Esophagus squamous epithelium (tissue), 5 donors: ENCODE measurements around the gene MAGOHB. TPM values are rescaled to one million over a fixed set of nuclear protein-coding genes. Genes with fewer than 3 reads are reported as not detected.

Source experiments
- DNase-seq: peaks from one replicate; lab custom pipeline; 2025; lab: John Stamatoyannopoulos, UW
- H3K27ac ChIP-seq, 4 donors: fragments of 200-600 bp; sonication (generic); one replicate each; pipeline ENCODE4 v1.5.1; 2016 to 2019; ENCODE audit warnings: mild to moderate bottlenecking in 1 of 4
- H3K27me3 ChIP-seq, 4 donors: fragments of 200-600 bp; sonication (generic); 1 replicate in 3 of 4; 2 replicates in 1 of 4; pipeline versions ENCODE4 v1.5.1 to v1.6.0; 2017 to 2021; ENCODE audit warnings: antibody characterized with exemption in 1 of 4
- H3K36me3 ChIP-seq, 3 donors: fragments of 200-600 bp; sonication (generic); one replicate each; pipeline ENCODE4 v1.5.1; 2016 to 2019
- H3K4me1 ChIP-seq, 3 donors: fragments of 200-600 bp; sonication (generic); one replicate each; pipeline ENCODE4 v1.5.1; 2017 to 2019
- H3K4me3 ChIP-seq, 4 donors: fragments of 200-600 bp; sonication (generic); 1 replicate in 3 of 4; 2 replicates in 1 of 4; pipeline ENCODE4 v1.5.1; 2016 to 2019; ENCODE audit warnings: mild to moderate bottlenecking in 2 of 4, moderate library complexity in 1 of 4
- H3K9me3 ChIP-seq, 3 donors: fragments of 200-600 bp; sonication (generic); one replicate each; pipeline ENCODE4 v1.5.1; 2016 to 2019
- CTCF ChIP-seq, 6 experiments: fragments of 450-650 bp in 4 of 6; fragments of 200-600 bp in 2 of 6; sonication (generic) in 2 of 6; IDR thresholded peaks; one replicate each; pipeline ENCODE4 v1.5.1; 2016 to 2019; ENCODE audit warnings: antibody characterized with exemption in 6 of 6, mild to moderate bottlenecking in 4 of 6, moderate library complexity in 4 of 6
- POLR2A ChIP-seq, 4 donors: fragments of 450-650 bp; IDR thresholded peaks; one replicate each; pipeline ENCODE4 v1.6.1; 2017; ENCODE audit warnings: antibody characterized with exemption in 4 of 4, mild to moderate bottlenecking in 4 of 4, moderate library complexity in 3 of 4
- WGBS, 2 donors: methylation state at CpG; one replicate each; pipeline ENCODE4 v1.1.5; 2018; 5-methylcytosine and 5-hydroxymethylcytosine counted together
- intact Hi-C: fragments of 100-400 bp; cut with DNase I; formaldehyde crosslinking; loops from one replicate; pipeline ENCODE4 v1.15.0; 2022
- total RNA-seq, 4 donors: library from RNA; depleted of rRNA; stranded (reverse); fragments of >200 nt; gene quantifications; one replicate each; pipeline ENCODE4 v1.1.0, GENCODE V29; 2016
- donor health status: DM: yes; HTN: yes; CAD: no.

Gene MAGOHB
- total RNA-seq, 4 donors from 2014 or later = 5.4 to 25.1 (median 9.8) TPM

- peaks cover 0 to 49% (median 5%) of the 10 kb centered on the region in 3 donors for H3K36me3 ChIP-seq
- no peak for TF ChIP-seq CTCF (IDR thresholded peaks at IDR 0.05)
- TF ChIP-seq POLR2A (IDR thresholded peaks at IDR 0.05) = no peak
- WGBS, 2 donors = 86 to 91% methylated on average over 3 of the region's 3 CpGs
Measured at GRCh38 chr12:10610188-10610587, 3.2 kb downstream of the MAGOHB start.

DNA sequence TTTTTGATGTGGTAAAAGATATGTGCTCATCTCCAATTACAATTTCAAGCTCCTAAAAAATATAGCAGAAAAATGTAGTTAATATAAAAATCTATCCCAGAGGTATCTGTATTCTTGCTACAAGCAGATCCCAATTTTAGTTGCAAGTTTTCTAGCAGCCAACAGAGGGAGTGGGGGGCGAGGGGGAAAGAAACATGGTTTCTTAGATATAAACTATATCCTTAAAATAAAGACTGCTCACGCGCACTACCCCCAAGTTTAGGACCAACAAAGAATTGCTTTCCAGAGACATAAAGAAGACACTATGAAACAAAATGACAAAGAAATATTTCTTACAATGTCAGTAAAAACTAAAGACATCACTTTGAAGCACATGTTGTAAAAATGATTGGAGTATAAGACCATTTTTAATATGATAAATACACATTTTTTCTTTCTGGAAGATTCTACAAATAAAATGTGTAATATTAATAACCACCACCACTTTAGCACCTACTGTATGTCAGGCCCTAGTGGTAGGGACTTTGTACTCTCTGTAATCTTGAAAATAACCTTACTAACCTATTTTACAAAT lies 5.4 kb downstream of the MAGOHB start:
- no peak for TF ChIP-seq POLR2A (IDR thresholded peaks at IDR 0.05)
- peak in 1 of 6 experiments; percentile 13 for TF ChIP-seq CTCF (IDR thresholded peaks at IDR 0.05)
- Histone ChIP-seq H3K4me3 (no peak overlapping the region), H3K4me1 (peaks cover 0 to 17% (median 11%) of the 10 kb centered on the region in 3 donors), H3K9me3 (no peaks in the 10 kb centered on the region), H3K27ac (no peak overlapping the region), H3K27me3 (no peaks in the 10 kb centered on the region), H3K36me3 (peaks cover 0 to 64% (median 5%) of the 10 kb centered on the region in 3 donors)
- intact Hi-C loops = no loop called here
- WGBS, 2 donors = 91% methylated on average over 3 of the region's 3 CpGs
- DNase-seq = no peak

More at GRCh38 chr12:10610188-10610587, 3.2 kb downstream of the MAGOHB start:
- no peak overlapping the region for H3K4me3 ChIP-seq
- no peaks in the 10 kb centered on the region for H3K27me3 ChIP-seq
- H3K9me3 ChIP-seq = no peaks in the 10 kb centered on the region
- DNase-seq = no peak
- H3K4me1 ChIP-seq = peaks cover 0 to 26% (median 11%) of the 10 kb centered on the region in 3 donors
- no peak overlapping the region for H3K27ac ChIP-seq
- intact Hi-C loops = loop anchor here (10.0 kb wide), 1 partner anchor 115 kb away; the partner anchor contains the start of gene YBX3

- WGBS, 2 donors = 81 to 85% methylated on average over 2 of the region's 2 CpGs
- H3K27ac ChIP-seq = no peak overlapping the region
- H3K4me3 ChIP-seq = no peak overlapping the region
- H3K27me3 ChIP-seq = no peaks in the 10 kb centered on the region
- DNase-seq = no peak
- intact Hi-C loops = no loop called here
- H3K4me1 ChIP-seq = no peaks in the 10 kb centered on the region
- no peaks in the 10 kb centered on the region for H3K9me3 ChIP-seq
- TF ChIP-seq CTCF (IDR thresholded peaks at IDR 0.05) = no peak
- no peak for TF ChIP-seq POLR2A (IDR thresholded peaks at IDR 0.05)
- peaks cover 0 to 33% (median 1%) of the 10 kb centered on the region in 3 donors for H3K36me3 ChIP-seq
Measured at GRCh38 chr12:10601860-10602259, 11.5 kb downstream of the MAGOHB start.

- 86 to 93% methylated on average over 6 of the region's 6 CpGs for WGBS, 2 donors
- intact Hi-C loops = no loop called here
Measured at GRCh38 chr12:10600988-10601387, 12.4 kb downstream of the MAGOHB start.

More at GRCh38 chr12:10600988-10601387, 12.4 kb downstream of the MAGOHB start:
- Histone ChIP-seq H3K4me1 (no peaks in the 10 kb centered on the region), H3K4me3 (no peak overlapping the region), H3K27ac (no peak overlapping the region), H3K9me3 (no peaks in the 10 kb centered on the region), H3K36me3 (peaks cover 0 to 24% (median 0%) of the 10 kb centered on the region in 3 donors), H3K27me3 (no peaks in the 10 kb centered on the region)
- no peak for TF ChIP-seq CTCF (IDR thresholded peaks at IDR 0.05)
- no peak for TF ChIP-seq POLR2A (IDR thresholded peaks at IDR 0.05)
- DNase-seq = no peak
